ENCODE measurements around the gene DMRTB1. TPM values are rescaled to one million over a fixed set of nuclear protein-coding genes. Genes with fewer than 3 reads are reported as not detected.

Gene DMRTB1
- total RNA-seq, 1 donor from 2014 or later: not detected

DNA sequence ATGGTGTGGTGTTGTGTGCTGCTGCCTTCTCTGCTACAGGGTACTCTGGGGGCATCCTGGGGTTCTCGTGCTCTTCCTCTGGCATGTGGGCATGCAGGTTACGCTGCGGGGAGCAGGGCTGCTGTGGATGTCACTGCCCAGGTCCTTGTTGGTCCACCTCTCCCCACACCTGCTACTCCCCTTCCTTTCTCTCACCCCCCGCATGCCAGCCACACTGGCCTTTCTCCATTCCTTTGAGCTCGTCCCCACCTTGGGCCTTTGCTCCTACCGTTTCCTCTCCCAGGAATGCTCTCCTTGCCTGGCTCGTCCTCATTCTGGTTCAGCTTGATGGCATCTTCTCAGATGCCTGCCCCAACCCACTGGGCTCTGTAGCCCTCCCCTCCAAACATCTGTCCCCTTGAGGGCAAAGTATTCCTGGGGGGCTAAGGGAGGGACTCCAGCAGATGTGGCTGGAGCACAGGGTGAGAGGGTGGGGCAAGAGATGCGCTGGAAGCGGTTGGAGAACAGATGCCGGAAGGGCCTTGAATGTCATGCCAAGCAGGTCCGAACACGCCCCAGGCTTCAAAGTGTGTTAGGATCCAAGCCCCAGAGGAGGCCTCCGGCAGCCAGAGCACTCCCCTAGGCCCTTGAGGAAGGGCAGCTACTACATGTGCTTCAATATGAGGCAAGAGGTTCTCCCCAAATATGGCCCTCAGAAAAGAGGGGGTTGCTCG lies 23.4 kb downstream of the DMRTB1 start:
- Mint-ChIP-seq H3K27me3 (ENCODE audit: low read depth) (peaks cover 20% of the 10 kb centered on the region), H3K4me1 (ENCODE audit: low read depth) (peaks cover 10% of the 10 kb centered on the region), H3K9me3 (ENCODE audit: low read depth) (no peaks in the 10 kb centered on the region), H3K36me3 (ENCODE audit: low read depth) (no peaks in the 10 kb centered on the region), H3K27ac (ENCODE audit: unreplicated experiment) (no peak overlapping the region), H3K4me3 (ENCODE audit: unreplicated experiment) (no peak overlapping the region)
- DNase-seq (ENCODE audit: low spot score): no peak
- TF ChIP-seq, protein P1, sequence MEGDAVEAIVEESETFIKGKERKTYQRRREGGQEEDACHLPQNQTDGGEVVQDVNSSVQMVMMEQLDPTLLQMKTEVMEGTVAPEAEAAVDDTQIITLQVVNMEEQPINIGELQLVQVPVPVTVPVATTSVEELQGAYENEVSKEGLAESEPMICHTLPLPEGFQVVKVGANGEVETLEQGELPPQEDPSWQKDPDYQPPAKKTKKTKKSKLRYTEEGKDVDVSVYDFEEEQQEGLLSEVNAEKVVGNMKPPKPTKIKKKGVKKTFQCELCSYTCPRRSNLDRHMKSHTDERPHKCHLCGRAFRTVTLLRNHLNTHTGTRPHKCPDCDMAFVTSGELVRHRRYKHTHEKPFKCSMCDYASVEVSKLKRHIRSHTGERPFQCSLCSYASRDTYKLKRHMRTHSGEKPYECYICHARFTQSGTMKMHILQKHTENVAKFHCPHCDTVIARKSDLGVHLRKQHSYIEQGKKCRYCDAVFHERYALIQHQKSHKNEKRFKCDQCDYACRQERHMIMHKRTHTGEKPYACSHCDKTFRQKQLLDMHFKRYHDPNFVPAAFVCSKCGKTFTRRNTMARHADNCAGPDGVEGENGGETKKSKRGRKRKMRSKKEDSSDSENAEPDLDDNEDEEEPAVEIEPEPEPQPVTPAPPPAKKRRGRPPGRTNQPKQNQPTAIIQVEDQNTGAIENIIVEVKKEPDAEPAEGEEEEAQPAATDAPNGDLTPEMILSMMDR (IDR thresholded peaks at IDR 0.05): no peak

DNA sequence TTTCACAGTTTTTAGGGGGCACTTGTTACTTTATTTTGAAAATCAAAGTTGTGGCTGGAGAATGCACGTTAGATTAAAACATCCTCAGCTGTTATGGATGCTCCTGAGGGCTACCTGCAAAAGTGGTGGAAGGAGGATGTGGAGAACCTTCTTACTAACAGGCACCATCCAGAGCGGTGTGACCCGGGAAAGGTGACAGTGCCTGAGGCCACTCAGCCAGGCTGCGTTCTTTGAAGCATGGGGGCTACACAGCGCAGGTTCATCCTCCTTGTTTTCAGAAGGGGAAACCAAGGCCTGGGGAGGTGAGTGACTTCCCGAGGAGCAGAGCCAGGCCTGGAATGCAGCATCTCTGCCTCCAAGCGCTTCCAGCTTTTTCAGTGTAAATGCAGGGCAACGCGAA lies 24.0 kb downstream of the DMRTB1 start:
- no peak for DNase-seq (ENCODE audit: low spot score)
- Mint-ChIP-seq H3K27me3 (ENCODE audit: low read depth) (peaks cover 26% of the 10 kb centered on the region), H3K9me3 (ENCODE audit: low read depth) (no peaks in the 10 kb centered on the region), H3K36me3 (ENCODE audit: low read depth) (peaks cover 1% of the 10 kb centered on the region), H3K4me3 (ENCODE audit: unreplicated experiment) (no peak overlapping the region), H3K27ac (ENCODE audit: unreplicated experiment) (no peak overlapping the region), H3K4me1 (ENCODE audit: low read depth) (peaks cover 5% of the 10 kb centered on the region)
- TF ChIP-seq, protein P1 (IDR thresholded peaks at IDR 0.05): no peak

- TF ChIP-seq, protein P1 (IDR thresholded peaks at IDR 0.05): no peak
- peaks cover 5% of the 10 kb centered on the region for H3K4me1 Mint-ChIP-seq (ENCODE audit: low read depth)
- no peaks in the 10 kb centered on the region for H3K9me3 Mint-ChIP-seq (ENCODE audit: low read depth)
- H3K36me3 Mint-ChIP-seq (ENCODE audit: low read depth): peaks cover 1% of the 10 kb centered on the region
- H3K4me3 Mint-ChIP-seq (ENCODE audit: unreplicated experiment): no peak overlapping the region
- peaks cover 28% of the 10 kb centered on the region for H3K27me3 Mint-ChIP-seq (ENCODE audit: low read depth)
- no peak overlapping the region for H3K27ac Mint-ChIP-seq (ENCODE audit: unreplicated experiment)
- DNase-seq (ENCODE audit: low spot score): no peak
Measured at GRCh38 chr1:53483656-53484055, 24.5 kb downstream of the DMRTB1 start.

GRCh38 chr1:53484705-53485477 lies 25.7 kb downstream of the DMRTB1 start:
- TF ChIP-seq, protein P1 (IDR thresholded peaks at IDR 0.05): no peak
- Mint-ChIP-seq H3K4me3 (ENCODE audit: unreplicated experiment) (no peak overlapping the region), H3K4me1 (ENCODE audit: low read depth) (peaks cover 5% of the 10 kb centered on the region), H3K27me3 (ENCODE audit: low read depth) (peaks cover 35% of the 10 kb centered on the region), H3K36me3 (ENCODE audit: low read depth) (peaks cover 4% of the 10 kb centered on the region), H3K27ac (ENCODE audit: unreplicated experiment) (no peak overlapping the region), H3K9me3 (ENCODE audit: low read depth) (peaks cover 4% of the 10 kb centered on the region)
- no peak for DNase-seq (ENCODE audit: low spot score)

DNA sequence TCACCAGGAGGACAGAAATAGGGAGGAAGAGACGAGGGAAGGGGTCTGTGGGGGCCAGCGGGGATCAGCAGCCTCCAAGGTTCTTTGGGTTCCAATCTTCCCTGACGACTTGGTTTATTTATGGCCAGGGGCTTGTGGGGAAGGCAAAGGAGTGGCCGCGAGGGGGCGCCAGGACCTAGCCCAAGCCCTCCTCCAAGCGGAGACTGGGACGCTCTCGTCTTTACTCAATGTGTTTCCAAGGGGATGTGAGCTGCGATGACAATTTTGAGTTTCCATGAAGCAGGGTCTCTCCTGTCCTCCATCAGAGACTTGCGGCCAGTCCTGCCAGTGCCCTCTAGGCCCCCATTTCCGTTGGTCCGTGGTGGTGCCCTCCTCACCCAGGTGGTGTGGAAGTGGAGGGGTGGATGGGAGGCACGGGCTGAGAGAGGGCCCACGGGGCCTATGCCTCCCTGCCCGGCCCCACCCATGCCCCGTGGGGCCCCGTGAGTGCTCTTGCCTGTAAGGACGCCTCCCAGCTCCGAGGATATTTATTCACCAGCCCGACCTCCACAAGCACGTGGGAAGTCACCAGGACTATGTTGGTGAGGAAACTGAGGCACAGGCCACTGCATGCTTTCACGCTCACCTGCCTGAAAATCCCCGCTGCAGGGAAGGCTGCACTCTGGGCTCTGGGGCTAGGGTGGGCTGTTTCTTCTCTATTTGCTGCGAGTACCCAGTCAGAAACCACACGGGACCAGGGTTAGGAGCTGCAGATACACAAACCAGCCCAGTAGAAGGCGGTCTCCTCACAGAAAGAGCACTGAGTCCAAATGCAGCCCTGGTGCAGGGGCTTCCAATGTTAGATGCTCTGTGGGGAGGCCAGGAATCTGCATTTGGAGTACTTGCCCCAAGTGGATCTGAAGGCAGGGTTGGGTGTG lies 26.5 kb downstream of the DMRTB1 start:
- Mint-ChIP-seq H3K4me3 (ENCODE audit: unreplicated experiment) (no peak overlapping the region), H3K9me3 (ENCODE audit: low read depth) (peaks cover 4% of the 10 kb centered on the region), H3K36me3 (ENCODE audit: low read depth) (peaks cover 6% of the 10 kb centered on the region), H3K27me3 (ENCODE audit: low read depth) (peaks cover 37% of the 10 kb centered on the region), H3K4me1 (ENCODE audit: low read depth) (peaks cover 5% of the 10 kb centered on the region), H3K27ac (ENCODE audit: unreplicated experiment) (no peak overlapping the region)
- TF ChIP-seq, protein P1 (IDR thresholded peaks at IDR 0.05): peak; percentile 95
- DNase-seq (ENCODE audit: low spot score): no peak

All from chondrocyte (in vitro differentiated cells).